ENCODE measurements around the gene LRMDA.

Gene LRMDA

DNA sequence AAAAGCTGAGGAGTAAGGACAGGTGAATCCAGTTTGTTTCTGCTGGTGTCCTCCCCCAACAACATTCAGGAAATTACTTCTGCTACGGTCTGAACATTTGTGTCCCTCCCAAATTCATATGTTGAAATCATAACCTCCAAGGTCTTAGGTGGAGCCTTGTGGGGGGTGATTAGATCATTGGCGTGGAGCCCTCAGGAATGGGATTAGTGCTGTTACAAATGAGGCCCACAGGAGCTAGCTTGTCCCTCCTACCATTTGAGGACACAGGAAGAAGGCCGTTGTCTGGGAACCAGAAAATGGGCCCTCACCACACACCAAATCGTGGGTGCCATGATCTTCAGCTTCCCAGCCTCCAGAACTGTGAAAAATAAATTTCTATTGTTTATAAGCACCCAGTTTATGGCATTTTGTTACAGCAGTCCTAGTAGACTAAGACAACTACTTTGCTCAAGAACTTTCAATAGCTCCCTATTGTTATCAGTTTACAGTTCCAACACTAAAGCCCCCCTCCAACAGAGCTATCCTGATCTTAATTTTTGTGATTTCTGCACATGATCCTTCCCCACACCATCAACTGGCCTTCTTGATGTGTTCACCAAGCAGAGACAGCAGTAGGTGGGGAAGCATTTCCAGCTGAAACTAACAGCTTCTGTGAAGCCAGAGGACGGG, 2.1 kb upstream of the LRMDA start:
- Mint-ChIP-seq H3K9me3 (no peaks in the 10 kb centered on the region), H3K27ac (no peak overlapping the region), H3K4me3 (no peak overlapping the region), H3K27me3 (peaks cover 60% of the 10 kb centered on the region), H3K4me1 (peaks cover 6% of the 10 kb centered on the region), H3K36me3 (no peaks in the 10 kb centered on the region)
- ATAC-seq = no peak

DNA sequence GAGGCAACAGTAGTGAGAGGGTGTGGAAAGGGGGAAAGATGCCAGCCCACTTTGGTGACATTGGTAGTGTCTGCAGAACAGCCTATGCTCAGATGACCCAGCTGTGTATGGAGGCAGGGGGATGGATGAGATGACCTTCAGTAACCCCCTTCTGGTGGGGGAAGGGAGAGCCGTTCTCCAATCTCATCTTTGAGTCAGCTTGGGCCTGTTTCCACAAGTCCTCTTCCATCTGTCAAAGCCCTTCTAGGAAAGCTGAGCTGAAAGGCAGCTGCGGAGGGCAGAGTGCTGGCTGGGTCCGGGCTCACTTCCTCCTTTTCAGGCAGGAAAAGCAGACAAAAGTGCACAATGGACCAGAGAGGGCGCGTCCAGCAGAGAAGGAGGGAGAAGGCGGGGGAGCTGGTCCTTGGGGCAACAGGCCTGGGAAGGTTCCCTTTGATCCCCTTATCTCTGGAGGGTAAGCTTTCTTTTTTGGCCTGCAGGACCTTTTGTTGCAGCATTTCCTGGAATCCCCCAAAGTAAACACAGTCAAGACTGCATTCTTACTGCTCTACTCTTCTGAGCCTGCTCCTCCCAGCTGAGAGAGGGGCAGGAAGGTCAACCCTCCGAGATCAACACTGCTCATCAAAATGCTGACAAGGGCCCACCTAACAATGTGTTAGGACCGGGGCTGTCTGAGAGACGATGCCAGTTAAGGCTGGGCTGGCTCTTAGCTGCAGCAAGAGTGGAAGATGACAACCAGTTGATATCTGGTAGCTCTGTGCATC, 1.2 kb upstream of the LRMDA start:
- no peaks in the 10 kb centered on the region for H3K9me3 Mint-ChIP-seq
- no peak for ATAC-seq
- no peak overlapping the region for H3K4me3 Mint-ChIP-seq
- peaks cover 69% of the 10 kb centered on the region for H3K27me3 Mint-ChIP-seq
- no peaks in the 10 kb centered on the region for H3K36me3 Mint-ChIP-seq
- peaks cover 6% of the 10 kb centered on the region for H3K4me1 Mint-ChIP-seq
- H3K27ac Mint-ChIP-seq = no peak overlapping the region

DNA sequence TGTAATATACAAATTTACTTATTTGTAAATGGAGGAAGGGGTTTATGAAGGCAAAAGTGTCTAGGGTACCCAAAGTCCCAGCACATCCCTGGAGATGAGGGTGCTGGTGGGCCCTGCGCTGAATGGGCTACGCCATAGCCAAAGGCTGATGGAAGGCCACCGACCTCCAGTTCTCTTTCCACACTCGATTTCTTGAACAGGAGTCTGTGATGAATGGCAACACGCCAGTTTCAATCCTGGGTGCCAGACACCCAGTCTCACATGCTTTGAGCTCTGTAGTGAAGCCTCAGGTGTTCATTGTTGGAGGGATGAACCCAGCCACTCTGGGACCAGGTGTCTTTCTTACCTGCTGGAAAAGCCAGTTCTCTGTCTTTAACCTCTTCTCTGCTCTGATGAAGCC, 752 bp downstream of the LRMDA start:
- Mint-ChIP-seq H3K27me3 (peaks cover 82% of the 10 kb centered on the region), H3K27ac (no peak overlapping the region), H3K36me3 (no peaks in the 10 kb centered on the region), H3K9me3 (no peaks in the 10 kb centered on the region), H3K4me1 (peaks cover 6% of the 10 kb centered on the region), H3K4me3 (no peak overlapping the region)
- no peak for ATAC-seq

DNA sequence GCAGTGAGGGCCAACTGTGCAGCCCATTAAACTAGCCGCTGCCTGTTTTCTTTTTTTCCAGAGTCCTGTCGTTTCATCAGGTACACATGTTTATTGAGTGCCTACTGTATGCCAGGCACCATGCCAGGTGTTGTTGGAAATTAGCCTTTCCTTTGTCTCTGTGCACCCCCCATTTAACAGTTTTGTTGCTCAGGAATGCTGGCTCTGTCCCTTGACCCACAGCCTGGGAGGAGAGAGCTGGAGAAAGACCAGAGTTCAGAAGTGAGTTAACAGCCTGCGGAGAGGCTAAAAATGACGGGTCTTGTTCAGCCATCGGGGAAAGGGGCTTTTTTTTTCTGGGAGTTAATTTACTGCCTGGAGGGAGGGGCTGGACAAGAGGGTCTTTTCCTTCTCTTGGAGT, 1.3 kb downstream of the LRMDA start:
- no peaks in the 10 kb centered on the region for H3K36me3 Mint-ChIP-seq
- H3K27ac Mint-ChIP-seq = no peak overlapping the region
- H3K4me1 Mint-ChIP-seq = peaks cover 6% of the 10 kb centered on the region
- H3K4me3 Mint-ChIP-seq = no peak overlapping the region
- H3K27me3 Mint-ChIP-seq = peaks cover 87% of the 10 kb centered on the region
- no peaks in the 10 kb centered on the region for H3K9me3 Mint-ChIP-seq
- no peak for ATAC-seq

DNA sequence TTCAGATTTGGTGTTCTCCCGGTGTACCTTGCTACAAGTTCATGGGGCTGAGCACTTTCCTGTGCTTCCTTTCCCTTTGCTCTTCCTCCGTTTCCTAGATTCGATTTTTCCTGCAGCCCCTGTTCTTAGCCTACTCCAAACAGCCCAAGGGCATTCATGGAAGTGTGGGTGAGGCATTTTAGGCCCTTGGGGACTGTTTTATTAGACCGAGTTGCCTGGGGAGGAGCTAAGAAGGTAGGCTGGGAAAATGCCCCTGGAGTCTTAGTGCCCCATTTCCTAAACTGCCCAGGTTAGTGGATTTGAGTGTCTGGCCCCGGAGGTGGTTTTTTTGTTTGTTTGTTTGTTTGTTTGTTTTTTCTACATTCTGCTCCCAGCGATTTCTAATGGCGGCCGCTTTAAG, 1.8 kb downstream of the LRMDA start:
- Mint-ChIP-seq H3K36me3 (no peaks in the 10 kb centered on the region), H3K4me3 (no peak overlapping the region), H3K27ac (no peak overlapping the region), H3K4me1 (peaks cover 6% of the 10 kb centered on the region), H3K27me3 (peaks cover 85% of the 10 kb centered on the region), H3K9me3 (no peaks in the 10 kb centered on the region)
- ATAC-seq = no peak

DNA sequence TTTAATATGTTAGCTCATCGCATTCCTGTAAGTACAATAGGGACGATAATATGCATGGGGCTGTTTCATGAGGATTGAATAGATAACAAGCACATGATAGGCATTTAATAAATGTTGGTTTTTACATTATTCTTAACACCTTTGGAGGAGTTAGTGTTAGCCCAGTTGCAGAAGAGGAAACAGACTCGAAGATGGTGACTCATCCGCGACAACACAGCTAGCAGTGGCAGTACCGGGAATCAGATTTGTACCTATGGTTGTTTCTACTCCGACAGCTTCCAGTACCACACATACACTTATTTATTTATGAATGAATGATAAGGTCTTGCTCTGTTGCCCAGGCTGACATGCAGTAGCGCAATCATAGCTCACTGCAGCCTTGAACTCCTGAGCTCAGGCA, 2.9 kb downstream of the LRMDA start:
- peaks cover 83% of the 10 kb centered on the region for H3K27me3 Mint-ChIP-seq
- H3K9me3 Mint-ChIP-seq = no peaks in the 10 kb centered on the region
- H3K27ac Mint-ChIP-seq = no peak overlapping the region
- H3K36me3 Mint-ChIP-seq = no peaks in the 10 kb centered on the region
- no peak for ATAC-seq
- H3K4me1 Mint-ChIP-seq = peaks cover 6% of the 10 kb centered on the region
- no peak overlapping the region for H3K4me3 Mint-ChIP-seq

DNA sequence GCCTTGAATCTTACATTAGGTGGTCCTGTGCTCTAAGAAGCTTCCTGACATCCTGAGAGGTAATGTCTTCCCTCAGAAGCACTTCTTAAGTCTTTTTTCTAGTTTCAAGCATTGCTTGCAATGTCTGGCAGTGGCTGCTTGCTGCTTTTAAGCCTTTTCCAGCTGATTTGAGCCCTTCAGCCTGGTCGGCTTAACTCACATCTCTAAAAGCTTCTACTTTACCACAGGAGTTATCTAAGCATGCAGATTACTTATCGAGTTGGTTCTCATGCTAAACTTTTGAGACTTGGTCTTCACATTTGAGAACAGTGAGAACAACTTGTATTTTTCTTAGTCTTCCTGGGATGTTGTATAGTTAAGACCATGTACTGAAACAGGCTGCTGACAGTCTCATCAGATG, 3.9 kb downstream of the LRMDA start:
- Mint-ChIP-seq H3K9me3 (no peaks in the 10 kb centered on the region), H3K27ac (no peak overlapping the region), H3K4me1 (peaks cover 6% of the 10 kb centered on the region), H3K4me3 (no peak overlapping the region), H3K27me3 (peaks cover 83% of the 10 kb centered on the region), H3K36me3 (no peaks in the 10 kb centered on the region)
- ATAC-seq = no peak

DNA sequence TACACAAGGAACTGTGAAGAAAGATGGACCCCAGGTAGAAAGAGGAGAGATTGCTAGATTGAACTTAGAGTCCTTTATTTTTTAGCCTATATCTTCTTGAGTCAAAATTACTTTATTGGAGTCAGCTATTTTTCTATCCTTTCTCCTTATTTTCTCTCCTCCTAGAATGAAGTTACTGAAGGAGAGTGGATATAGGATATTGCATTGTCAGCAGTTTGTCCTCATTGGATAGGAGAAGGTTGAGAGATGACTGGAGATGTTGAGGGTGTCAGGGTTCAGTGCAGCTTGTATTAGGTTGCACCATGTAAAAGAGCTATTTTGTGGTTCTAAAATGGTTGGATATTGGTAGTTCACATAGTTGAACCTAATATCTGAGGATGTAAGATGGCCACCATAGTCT, 5.5 kb downstream of the LRMDA start:
- Mint-ChIP-seq H3K9me3 (no peaks in the 10 kb centered on the region), H3K27ac (no peak overlapping the region), H3K36me3 (no peaks in the 10 kb centered on the region), H3K4me3 (no peak overlapping the region), H3K4me1 (peaks cover 3% of the 10 kb centered on the region), H3K27me3 (peaks cover 70% of the 10 kb centered on the region)
- no peak for ATAC-seq

DNA sequence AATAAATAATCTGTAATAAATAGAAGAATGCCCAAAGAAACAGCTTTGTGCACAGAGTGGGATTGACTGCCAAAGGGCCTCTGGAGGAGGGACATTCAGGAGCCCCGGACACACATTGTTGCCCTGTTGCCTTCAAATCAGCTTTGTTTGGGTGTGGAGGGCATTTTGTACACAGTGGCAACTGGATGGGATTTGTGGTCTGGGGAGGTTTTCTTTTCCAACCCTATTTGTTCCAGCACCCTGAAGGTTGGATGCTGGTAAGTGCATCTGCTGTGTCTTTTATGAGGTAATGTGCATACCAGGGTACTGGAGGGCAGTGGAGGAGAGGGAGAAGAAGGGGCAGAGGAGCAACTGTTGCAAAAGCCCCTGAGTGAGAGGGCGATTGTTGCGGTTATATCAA, 6.3 kb downstream of the LRMDA start:
- no peaks in the 10 kb centered on the region for H3K4me1 Mint-ChIP-seq
- peaks cover 5% of the 10 kb centered on the region for H3K36me3 Mint-ChIP-seq
- H3K4me3 Mint-ChIP-seq = no peak overlapping the region
- H3K27me3 Mint-ChIP-seq = peaks cover 62% of the 10 kb centered on the region
- H3K9me3 Mint-ChIP-seq = peaks cover 4% of the 10 kb centered on the region
- no peak for ATAC-seq
- no peak overlapping the region for H3K27ac Mint-ChIP-seq

DNA sequence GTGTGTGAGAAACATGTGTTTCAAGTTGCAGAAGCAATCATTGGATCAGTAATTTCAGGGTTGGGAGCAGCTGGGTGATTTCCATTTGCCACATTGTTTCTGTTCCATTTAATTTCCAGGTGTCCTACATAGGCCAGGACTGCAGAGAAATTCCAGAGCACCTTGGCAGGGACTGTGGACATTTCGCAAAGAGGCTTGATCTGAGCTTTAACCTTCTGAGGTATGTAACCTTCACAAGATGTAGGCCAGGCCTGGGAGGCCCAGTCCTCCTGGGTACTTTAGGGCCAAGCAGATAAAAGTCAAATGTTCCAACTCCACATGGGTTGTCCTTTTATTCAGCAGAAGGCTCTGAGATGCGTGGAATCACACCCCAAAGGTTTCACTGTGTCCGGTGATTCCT, 6.9 kb downstream of the LRMDA start:
- peaks cover 56% of the 10 kb centered on the region for H3K27me3 Mint-ChIP-seq
- ATAC-seq = no peak
- peaks cover 6% of the 10 kb centered on the region for H3K36me3 Mint-ChIP-seq
- H3K9me3 Mint-ChIP-seq = peaks cover 9% of the 10 kb centered on the region
- H3K4me1 Mint-ChIP-seq = no peaks in the 10 kb centered on the region
- H3K27ac Mint-ChIP-seq = no peak overlapping the region
- no peak overlapping the region for H3K4me3 Mint-ChIP-seq

DNA sequence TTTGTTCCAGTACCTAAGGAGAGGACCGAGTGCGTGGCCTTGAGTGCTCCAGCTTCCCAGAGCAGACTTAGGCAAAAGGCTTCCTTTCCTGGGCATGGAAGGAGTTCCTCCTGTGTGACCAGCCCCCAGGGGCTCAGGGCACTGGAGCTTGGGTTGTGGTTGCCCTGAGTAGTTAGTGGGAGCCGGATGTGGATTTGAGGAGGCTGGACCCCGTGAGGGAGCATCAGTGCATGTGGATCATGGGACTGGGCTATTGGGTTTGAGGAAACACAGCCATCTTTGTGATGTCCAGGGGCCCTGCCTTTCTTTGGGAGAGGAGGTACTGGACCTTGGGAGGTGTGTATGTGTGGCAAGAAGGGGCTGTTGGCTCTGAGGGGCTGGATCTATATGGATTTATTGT, 8.4 kb downstream of the LRMDA start:
- Mint-ChIP-seq H3K4me3 (no peak overlapping the region), H3K9me3 (peaks cover 17% of the 10 kb centered on the region), H3K27ac (no peak overlapping the region), H3K27me3 (peaks cover 42% of the 10 kb centered on the region), H3K4me1 (no peaks in the 10 kb centered on the region), H3K36me3 (peaks cover 6% of the 10 kb centered on the region)
- ATAC-seq = no peak

DNA sequence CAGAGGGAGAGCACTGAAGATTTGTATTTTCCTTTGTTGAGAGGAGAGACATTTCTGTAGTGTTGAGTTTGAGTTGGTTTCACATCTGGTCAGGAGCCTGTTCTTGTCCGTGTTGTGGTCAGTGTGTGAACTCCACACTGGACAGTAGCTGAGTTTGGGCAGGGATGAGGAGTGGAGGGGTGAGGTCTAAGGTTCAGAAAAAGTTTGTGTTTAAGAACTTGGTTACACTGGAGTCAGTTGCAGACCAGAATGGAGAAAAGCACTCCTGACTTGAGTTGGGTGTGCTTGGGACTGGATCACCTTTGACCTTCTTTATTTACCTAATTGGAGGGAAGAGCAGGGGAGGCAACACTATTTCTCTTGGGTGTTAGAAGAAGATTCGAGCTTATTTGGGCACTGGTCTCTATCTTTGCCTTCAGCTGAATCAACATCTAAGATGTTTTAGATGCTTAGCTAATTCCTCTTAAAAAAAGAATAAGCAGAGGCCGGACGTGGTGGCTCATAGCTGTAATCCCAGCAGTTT, 8.9 kb downstream of the LRMDA start:
- H3K27ac Mint-ChIP-seq = no peak overlapping the region
- peaks cover 6% of the 10 kb centered on the region for H3K36me3 Mint-ChIP-seq
- peaks cover 17% of the 10 kb centered on the region for H3K9me3 Mint-ChIP-seq
- peaks cover 37% of the 10 kb centered on the region for H3K27me3 Mint-ChIP-seq
- ATAC-seq = no peak
- H3K4me3 Mint-ChIP-seq = no peak overlapping the region
- H3K4me1 Mint-ChIP-seq = no peaks in the 10 kb centered on the region

DNA sequence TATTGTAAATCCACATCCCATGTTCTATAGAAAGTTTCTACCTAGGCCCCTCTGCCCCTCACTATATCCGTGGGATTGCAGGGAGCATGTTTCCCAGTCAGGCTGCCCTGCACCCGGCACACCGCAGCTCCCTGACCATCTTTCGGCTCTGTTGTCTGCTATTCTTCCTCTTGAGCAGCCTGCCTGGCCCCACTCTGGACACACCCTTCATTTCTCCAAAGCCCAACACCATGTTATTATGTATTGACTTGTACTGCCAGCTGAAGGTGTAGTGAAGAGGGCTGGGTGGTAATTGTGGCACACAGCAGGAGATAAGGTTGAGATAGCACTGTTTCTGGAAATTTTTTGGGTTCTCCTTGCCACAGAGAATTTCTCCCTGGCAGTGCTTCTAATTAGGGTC, 9.8 kb downstream of the LRMDA start:
- Mint-ChIP-seq H3K27me3 (peaks cover 32% of the 10 kb centered on the region), H3K27ac (no peak overlapping the region), H3K4me1 (no peaks in the 10 kb centered on the region), H3K9me3 (peaks cover 17% of the 10 kb centered on the region), H3K36me3 (peaks cover 6% of the 10 kb centered on the region), H3K4me3 (no peak overlapping the region)
- no peak for ATAC-seq

DNA sequence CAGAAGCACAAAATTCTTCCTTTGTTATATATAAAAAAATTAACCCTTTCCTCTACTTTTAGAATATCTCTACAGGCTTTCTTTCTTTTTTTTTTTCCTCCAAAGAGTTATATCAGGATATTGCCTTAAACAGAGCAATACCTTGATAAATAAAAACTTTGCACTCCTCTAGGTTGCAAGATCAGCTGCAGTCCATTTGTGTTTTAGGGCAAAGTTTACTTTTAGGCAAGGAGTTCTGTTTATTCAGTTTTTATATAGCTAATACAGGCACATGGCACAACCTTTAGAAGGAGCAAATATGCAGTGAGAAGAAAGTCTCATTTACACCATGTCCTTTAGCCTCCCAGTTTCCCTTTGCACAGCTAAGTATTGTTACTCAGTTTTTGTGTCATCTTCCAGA, 10.3 kb downstream of the LRMDA start:
- no peak overlapping the region for H3K27ac Mint-ChIP-seq

DNA sequence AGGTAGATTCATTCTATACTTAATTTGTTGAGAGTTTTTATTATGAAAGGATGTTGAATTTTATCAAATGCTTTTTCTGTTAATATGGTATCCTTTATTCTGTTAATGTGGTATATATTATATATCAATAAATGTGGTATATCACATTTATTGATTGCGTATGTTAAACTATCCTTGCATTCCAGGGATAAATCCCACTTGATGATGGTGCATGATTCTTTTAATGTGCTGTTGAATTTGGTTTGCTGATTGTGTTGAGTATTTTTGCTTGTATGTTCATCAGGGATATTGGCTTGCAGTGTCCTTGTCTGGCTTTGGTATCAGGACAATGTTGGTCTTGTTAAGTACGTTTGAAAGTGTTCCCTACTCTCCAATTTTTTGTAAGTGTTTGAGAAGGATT, 11.9 kb downstream of the LRMDA start:
- Mint-ChIP-seq H3K4me3 (no peak overlapping the region), H3K36me3 (peaks cover 6% of the 10 kb centered on the region)

More for the DNA sequence above, 10.3 kb downstream of the LRMDA start:
- Mint-ChIP-seq H3K9me3 (peaks cover 20% of the 10 kb centered on the region), H3K4me3 (no peak overlapping the region), H3K36me3 (peaks cover 6% of the 10 kb centered on the region), H3K27me3 (peaks cover 32% of the 10 kb centered on the region), H3K4me1 (no peaks in the 10 kb centered on the region)
- ATAC-seq = no peak

DNA sequence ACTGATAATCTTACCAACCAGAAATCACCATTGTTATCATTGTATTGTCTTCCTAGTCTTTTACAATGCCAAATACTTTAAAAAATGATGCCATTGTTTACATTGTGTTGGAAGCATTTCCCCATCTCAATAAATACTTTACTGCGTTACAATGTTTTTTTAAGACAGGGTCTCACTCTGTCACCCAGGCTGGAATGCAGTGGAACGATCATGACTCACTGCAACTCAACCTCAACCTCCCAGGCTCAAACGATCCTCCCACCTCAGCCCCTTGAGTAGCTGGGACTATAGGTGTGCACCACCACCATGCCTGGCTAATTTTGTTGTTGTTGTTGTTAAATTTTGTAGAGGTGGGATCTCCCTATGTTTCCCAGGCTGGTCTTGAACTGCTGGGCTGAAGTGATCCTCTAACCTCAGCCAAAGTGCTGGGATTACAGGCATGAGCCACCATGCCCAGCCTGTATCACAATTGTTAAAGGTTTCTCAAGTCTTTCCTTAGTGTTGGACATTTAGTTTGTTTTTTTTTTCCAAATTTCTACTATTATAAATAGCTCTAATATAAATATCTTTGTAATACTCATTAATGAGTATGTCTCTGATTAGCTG, 13.5 kb downstream of the LRMDA start:
- ATAC-seq = no peak
- no peak overlapping the region for H3K4me3 Mint-ChIP-seq
- H3K27me3 Mint-ChIP-seq = peaks cover 29% of the 10 kb centered on the region
- no peak overlapping the region for H3K27ac Mint-ChIP-seq
- no peaks in the 10 kb centered on the region for H3K4me1 Mint-ChIP-seq
- H3K36me3 Mint-ChIP-seq = peaks cover 6% of the 10 kb centered on the region
- H3K9me3 Mint-ChIP-seq = peaks cover 25% of the 10 kb centered on the region

More for the DNA sequence above, 11.9 kb downstream of the LRMDA start:
- no peak overlapping the region for H3K27ac Mint-ChIP-seq
- peaks cover 38% of the 10 kb centered on the region for H3K27me3 Mint-ChIP-seq
- peaks cover 25% of the 10 kb centered on the region for H3K9me3 Mint-ChIP-seq
- no peak for ATAC-seq
- H3K4me1 Mint-ChIP-seq = no peaks in the 10 kb centered on the region

Data from stimulated activated memory B cell treated with anti-CD40 and anti-IgM and Interleukin-4, amounts not matched to agents 10 μg/mL and 1 μg/mL and 100 μg/mL, for 72 hours (primary cell).